ENCODE results near the gene NOD1.

NOD1 gene

DNA sequence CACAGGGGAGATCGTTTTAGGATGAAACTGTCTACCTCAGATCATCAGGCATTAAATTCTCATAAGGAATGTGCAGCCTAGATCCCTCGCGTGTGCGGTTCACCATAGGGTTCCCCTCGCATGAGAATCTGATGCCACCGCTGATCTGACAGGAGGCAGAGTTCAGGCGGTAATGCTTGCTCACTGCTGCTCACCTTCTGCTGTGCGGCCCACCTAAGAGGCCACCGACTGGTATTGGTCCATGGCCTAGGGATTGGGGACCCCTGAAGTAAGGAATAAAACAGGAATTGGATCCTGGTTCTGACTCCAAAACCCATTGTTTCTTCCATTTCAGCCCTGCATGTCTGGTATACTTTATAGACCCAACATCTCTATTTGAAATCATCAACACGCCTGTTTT lies 4.1 kb downstream of the NOD1 start:
- Histone ChIP-seq H3K4me3 (replicated peaks; ENCODE audit: insufficient read depth, low read length) (no peak overlapping the region), H3K27ac (replicated peaks) (no peak overlapping the region), H3K27me3 (ENCODE audit: insufficient read depth, poor library complexity, severe bottlenecking) (no peaks in the 10 kb centered on the region)
- DNase-seq (ENCODE audit: low read depth in 1 of 2, low spot score in 1 of 2): no peak
- TF ChIP-seq, protein P1, sequence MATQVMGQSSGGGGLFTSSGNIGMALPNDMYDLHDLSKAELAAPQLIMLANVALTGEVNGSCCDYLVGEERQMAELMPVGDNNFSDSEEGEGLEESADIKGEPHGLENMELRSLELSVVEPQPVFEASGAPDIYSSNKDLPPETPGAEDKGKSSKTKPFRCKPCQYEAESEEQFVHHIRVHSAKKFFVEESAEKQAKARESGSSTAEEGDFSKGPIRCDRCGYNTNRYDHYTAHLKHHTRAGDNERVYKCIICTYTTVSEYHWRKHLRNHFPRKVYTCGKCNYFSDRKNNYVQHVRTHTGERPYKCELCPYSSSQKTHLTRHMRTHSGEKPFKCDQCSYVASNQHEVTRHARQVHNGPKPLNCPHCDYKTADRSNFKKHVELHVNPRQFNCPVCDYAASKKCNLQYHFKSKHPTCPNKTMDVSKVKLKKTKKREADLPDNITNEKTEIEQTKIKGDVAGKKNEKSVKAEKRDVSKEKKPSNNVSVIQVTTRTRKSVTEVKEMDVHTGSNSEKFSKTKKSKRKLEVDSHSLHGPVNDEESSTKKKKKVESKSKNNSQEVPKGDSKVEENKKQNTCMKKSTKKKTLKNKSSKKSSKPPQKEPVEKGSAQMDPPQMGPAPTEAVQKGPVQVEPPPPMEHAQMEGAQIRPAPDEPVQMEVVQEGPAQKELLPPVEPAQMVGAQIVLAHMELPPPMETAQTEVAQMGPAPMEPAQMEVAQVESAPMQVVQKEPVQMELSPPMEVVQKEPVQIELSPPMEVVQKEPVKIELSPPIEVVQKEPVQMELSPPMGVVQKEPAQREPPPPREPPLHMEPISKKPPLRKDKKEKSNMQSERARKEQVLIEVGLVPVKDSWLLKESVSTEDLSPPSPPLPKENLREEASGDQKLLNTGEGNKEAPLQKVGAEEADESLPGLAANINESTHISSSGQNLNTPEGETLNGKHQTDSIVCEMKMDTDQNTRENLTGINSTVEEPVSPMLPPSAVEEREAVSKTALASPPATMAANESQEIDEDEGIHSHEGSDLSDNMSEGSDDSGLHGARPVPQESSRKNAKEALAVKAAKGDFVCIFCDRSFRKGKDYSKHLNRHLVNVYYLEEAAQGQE (IDR thresholded peaks at IDR 0.05; ENCODE audit: insufficient replicate concordance, low read depth): no peak
- TF ChIP-seq SPI1 (IDR thresholded peaks at IDR 0.05; ENCODE audit: borderline replicate concordance, low read depth) (no peak), CTCF (IDR thresholded peaks at IDR 0.05; ENCODE audit: insufficient read depth, low read length) (no peak), GABPA (IDR thresholded peaks at IDR 0.05; ENCODE audit: low read depth) (no peak), POLR2AphosphoS5 (IDR thresholded peaks at IDR 0.05; ENCODE audit: low read depth) (no peak)

GRCh38 chr7:30473903-30474302 lies 4.7 kb downstream of the NOD1 start:
- Histone ChIP-seq H3K27me3 (ENCODE audit: insufficient read depth, poor library complexity, severe bottlenecking) (no peaks in the 10 kb centered on the region), H3K27ac (replicated peaks) (no peak overlapping the region), H3K4me3 (replicated peaks; ENCODE audit: insufficient read depth, low read length) (no peak overlapping the region)
- no peak for DNase-seq (ENCODE audit: low read depth in 1 of 2, low spot score in 1 of 2)
- TF ChIP-seq SPI1 (IDR thresholded peaks at IDR 0.05; ENCODE audit: borderline replicate concordance, low read depth) (no peak), POLR2AphosphoS5 (IDR thresholded peaks at IDR 0.05; ENCODE audit: low read depth) (no peak), CTCF (IDR thresholded peaks at IDR 0.05; ENCODE audit: insufficient read depth, low read length) (no peak), GABPA (IDR thresholded peaks at IDR 0.05; ENCODE audit: low read depth) (no peak)
- TF ChIP-seq, protein P1 (IDR thresholded peaks at IDR 0.05; ENCODE audit: insufficient replicate concordance, low read depth): no peak

DNA sequence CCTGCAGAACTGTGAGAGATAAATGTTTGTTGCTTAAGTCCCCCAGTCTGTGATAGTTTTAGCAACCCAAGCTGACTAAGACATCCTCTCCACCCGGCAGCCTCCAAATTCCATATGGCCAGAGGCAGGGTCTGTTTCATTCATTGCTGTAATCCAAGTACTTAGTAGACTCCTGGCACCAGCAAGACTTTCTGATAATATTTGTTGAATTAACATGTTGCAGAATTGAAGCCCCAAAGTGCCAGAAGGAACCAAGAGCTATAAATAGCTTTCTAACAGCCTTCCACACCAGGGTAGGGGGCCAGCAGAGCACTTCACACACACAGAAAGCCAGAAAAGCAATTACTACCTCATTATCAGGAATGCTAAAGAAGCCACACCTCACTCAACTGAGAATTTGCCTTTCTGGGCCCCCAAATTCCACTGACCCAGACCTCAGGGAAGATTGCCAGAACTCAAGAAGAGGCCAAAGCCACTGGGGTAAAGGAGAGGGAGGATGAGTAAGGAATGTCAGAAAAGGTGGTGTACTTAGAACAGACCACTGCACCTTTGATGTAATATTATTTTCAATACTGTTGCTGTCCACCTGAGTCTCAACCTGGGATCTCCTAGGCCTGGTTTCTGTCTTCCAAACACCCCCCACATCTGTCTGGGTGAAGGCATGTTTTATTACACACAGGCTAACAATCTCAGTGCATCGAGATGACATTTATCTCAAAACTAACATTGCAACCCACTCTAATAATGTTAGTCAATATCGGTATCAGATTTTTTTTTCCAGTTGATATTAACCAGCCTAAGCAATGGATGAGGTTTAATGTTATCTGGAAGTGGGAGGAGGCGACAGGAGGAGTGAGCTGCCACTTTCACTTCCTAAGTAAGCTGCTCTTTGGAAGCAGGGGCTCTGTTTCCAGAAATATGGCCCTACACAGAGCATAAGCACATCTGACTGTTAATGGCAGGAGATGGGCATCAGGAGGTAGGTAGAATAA lies 5.5 kb downstream of the NOD1 start:
- TF ChIP-seq POLR2AphosphoS5 (IDR thresholded peaks at IDR 0.05; ENCODE audit: low read depth): no peak
- no peak for TF ChIP-seq SPI1 (IDR thresholded peaks at IDR 0.05; ENCODE audit: borderline replicate concordance, low read depth)
- TF ChIP-seq, protein P1 (IDR thresholded peaks at IDR 0.05; ENCODE audit: insufficient replicate concordance, low read depth): no peak
- TF ChIP-seq GABPA (IDR thresholded peaks at IDR 0.05; ENCODE audit: low read depth): no peak
- H3K27me3 ChIP-seq (ENCODE audit: insufficient read depth, poor library complexity, severe bottlenecking): no peaks in the 10 kb centered on the region
- no peak overlapping the region for H3K27ac ChIP-seq (replicated peaks)
- DNase-seq (ENCODE audit: low read depth in 1 of 2, low spot score in 1 of 2): no peak
- no peak overlapping the region for H3K4me3 ChIP-seq (replicated peaks; ENCODE audit: insufficient read depth, low read length)
